SK-N-SH (cell line): Measurements from ENCODE around the gene OPCML. TPM values are rescaled to one million over a fixed set of nuclear protein-coding genes. Genes with fewer than 3 reads are reported as not detected.

ENCODE experiments used
- CTCF ChIA-PET: fragments of 300-600, 350-600 bp; formaldehyde crosslinking; extraction: SDS; loops from one replicate; lab custom pipeline; 2021; lab: Yijun Ruan, JAX
- POLR2A ChIA-PET: fragments of 350-600 bp; sonication (Branson Sonifier 250); formaldehyde crosslinking; extraction: SDS; loops from one replicate; lab custom pipeline; 2020; ENCODE audit warnings: antibody characterized with exemption, inconsistent platforms; lab: Yijun Ruan, JAX
- DNase-seq: peaks from one replicate; pipeline ENCODE4 v3.0.0; 2012
- H2AFZ ChIP-seq: fragments of 200-600 bp; sonication (generic); 2 replicates; pipeline ENCODE4 v1.8.1; 2016; ENCODE audit warnings: antibody characterized with exemption, mild to moderate bottlenecking, low read depth
- H3F3A ChIP-seq: fragments of 200-600 bp; sonication (generic); replicated peaks from 2 replicates; pipeline ENCODE3; 2016; ENCODE audit warnings: antibody characterized with exemption, mild to moderate bottlenecking; ENCODE audit not compliant: insufficient read depth
- H3K27ac ChIP-seq, 2 experiments: fragments of 200-500 bp in 1 of 2; fragments of 200-600 bp in 1 of 2; sonication (Bioruptor generic) in 1 of 2; sonication (generic), shearing (Covaris generic) in 1 of 2; 2 replicates each; pipeline versions ENCODE4 v1.5.1 to v1.6.1; 2014 to 2016; ENCODE audit warnings: low read depth in 2 of 2, inconsistent platforms in 1 of 2, low read length in 1 of 2, mild to moderate bottlenecking in 1 of 2, mixed read lengths in 1 of 2
- H3K27me3 ChIP-seq: fragments of 200-600 bp; sonication (generic), shearing (Covaris generic); 2 replicates; pipeline ENCODE4 v1.6.1; 2016; ENCODE audit warnings: mixed run types; ENCODE audit not compliant: insufficient read depth
- H3K36me3 ChIP-seq, 2 experiments: fragments of 200-500 bp in 1 of 2; fragments of 200-600 bp in 1 of 2; sonication (Bioruptor generic) in 1 of 2; sonication (generic) in 1 of 2; replicated peaks in 1 of 2; 2 replicates each; pipeline versions ENCODE3 to v1.5.1; 2014 to 2016; ENCODE audit warnings: low read length in 1 of 2, mild to moderate bottlenecking in 1 of 2; ENCODE audit not compliant: insufficient read depth in 2 of 2, control insufficient read depth in 1 of 2
- H3K4me1 ChIP-seq, 2 experiments: fragments of 200-500 bp in 1 of 2; fragments of 200-600 bp in 1 of 2; sonication (Bioruptor generic) in 1 of 2; sonication (generic), shearing (Covaris generic) in 1 of 2; 2 replicates each; pipeline versions ENCODE4 v1.5.1 to v1.6.1; 2014 to 2016; ENCODE audit warnings: low read depth in 1 of 2, low read length in 1 of 2, mixed run types in 1 of 2; ENCODE audit not compliant: insufficient read depth in 2 of 2, control insufficient read depth in 1 of 2
- H3K4me2 ChIP-seq: fragments of 200-600 bp; sonication (generic), shearing (Covaris generic); 2 replicates; pipeline ENCODE4 v1.6.1; 2017; ENCODE audit warnings: mixed run types
- H3K4me3 ChIP-seq, 2 experiments: fragments of 200-500 bp in 1 of 2; fragments of 200-600 bp in 1 of 2; sonication (Bioruptor generic) in 1 of 2; sonication (generic), shearing (Covaris generic) in 1 of 2; 2 replicates each; pipeline versions ENCODE4 v1.5.1 to v1.8.1; 2014 to 2016; ENCODE audit warnings: low read depth in 2 of 2, inconsistent platforms in 1 of 2, low read length in 1 of 2, mild to moderate bottlenecking in 1 of 2, mixed read lengths in 1 of 2, moderate library complexity in 1 of 2
- H3K79me2 ChIP-seq: fragments of 200-600 bp; sonication (generic); 2 replicates; pipeline ENCODE4 v1.8.1; 2017; ENCODE audit warnings: mild to moderate bottlenecking; ENCODE audit not compliant: insufficient read depth
- H3K9ac ChIP-seq: fragments of 200-600 bp; sonication (generic); 2 replicates; pipeline ENCODE4 v1.6.1; 2017; ENCODE audit warnings: mixed run types
- H3K9me2 ChIP-seq: fragments of 200-600 bp; sonication (generic); 2 replicates; pipeline ENCODE4 v1.6.1; 2017; ENCODE audit warnings: mixed run types
- H3K9me3 ChIP-seq: fragments of 200-600 bp; sonication (generic); 2 replicates; pipeline ENCODE4 v1.6.1; 2017; ENCODE audit warnings: mixed run types, mild to moderate bottlenecking, moderate library complexity
- H4K20me1 ChIP-seq: fragments of 200-600 bp; sonication (generic); 2 replicates; pipeline ENCODE4 v1.6.1; 2017; ENCODE audit warnings: mild to moderate bottlenecking, mixed run types; ENCODE audit not compliant: insufficient read depth
- CHD2 ChIP-seq: fragments of 150-350 bp; IDR thresholded peaks from 2 replicates; pipeline ENCODE4 v1.6.1; 2018; ENCODE audit warnings: low read length; ENCODE audit not compliant: partially characterized antibody
- ELF1 ChIP-seq: IDR thresholded peaks from 2 replicates; pipeline ENCODE4 v1.4.0; 2012
- EP300 ChIP-seq, 2 experiments: IDR thresholded peaks; 2 replicates each; pipeline versions ENCODE4 v1.4.0 to v1.6.1; 2012; ENCODE audit warnings: borderline replicate concordance in 1 of 2, low read depth in 1 of 2, low read length in 1 of 2
- FOSL2 ChIP-seq: IDR thresholded peaks from 2 replicates; pipeline ENCODE4 v1.4.0; 2012; ENCODE audit warnings: low read depth, mild to moderate bottlenecking, moderate library complexity, borderline replicate concordance
- FOXM1 ChIP-seq: IDR thresholded peaks from 2 replicates; pipeline ENCODE4 v1.4.0; 2012; ENCODE audit warnings: low read depth, mild to moderate bottlenecking
- GABPA ChIP-seq: IDR thresholded peaks from 2 replicates; pipeline ENCODE4 v1.4.0; 2012; ENCODE audit warnings: low read depth, mild to moderate bottlenecking
- IRF3 ChIP-seq: fragments of 150-350 bp; IDR thresholded peaks from 2 replicates; pipeline ENCODE4 v1.6.1; 2016; ENCODE audit warnings: mild to moderate bottlenecking, low read depth, low read length
- NFIC ChIP-seq: IDR thresholded peaks from 2 replicates; pipeline ENCODE4 v1.4.0; 2012; ENCODE audit warnings: borderline replicate concordance
- POLR2AphosphoS5 ChIP-seq: IDR thresholded peaks from 2 replicates; pipeline ENCODE4 v1.6.1; 2012; ENCODE audit warnings: low read depth, low read length
- RAD21 ChIP-seq: IDR thresholded peaks from 2 replicates; pipeline ENCODE4 v1.6.1; 2012; ENCODE audit warnings: mild to moderate bottlenecking, low read length
- RCOR1 ChIP-seq: fragments of 150-350 bp; IDR thresholded peaks from 2 replicates; pipeline ENCODE4 v1.6.1; 2017; ENCODE audit warnings: antibody characterized with exemption, low read length
- RXRA ChIP-seq: IDR thresholded peaks from 2 replicates; pipeline ENCODE4 v1.4.0; 2012; ENCODE audit warnings: low read depth, mild to moderate bottlenecking, borderline replicate concordance
- SIN3A ChIP-seq: IDR thresholded peaks from 2 replicates; pipeline ENCODE4 v1.6.1; 2012; ENCODE audit warnings: low read depth, mild to moderate bottlenecking, low read length, moderate library complexity, borderline replicate concordance
- SMC3 ChIP-seq: IDR thresholded peaks from 2 replicates; pipeline ENCODE4 v1.6.1; 2012; ENCODE audit warnings: low read depth, low read length, improper control_type of control experiment
- TCF12 ChIP-seq: IDR thresholded peaks from 2 replicates; pipeline ENCODE4 v1.4.0; 2012
- USF2 ChIP-seq: fragments of 150-350 bp; IDR thresholded peaks from 2 replicates; pipeline ENCODE4 v1.6.1; 2017; ENCODE audit warnings: antibody characterized with exemption, low read length, low read depth, borderline replicate concordance
- YY1 ChIP-seq: IDR thresholded peaks from 2 replicates; pipeline ENCODE4 v1.4.0; 2012; ENCODE audit warnings: low read depth, mild to moderate bottlenecking
- ZBTB33 ChIP-seq: IDR thresholded peaks from 2 replicates; pipeline ENCODE4 v1.4.0; 2012; ENCODE audit warnings: low read depth, borderline replicate concordance
- WGBS: methylation state at CpG from one replicate; pipeline ENCODE4 v1.1.6; 2017; ENCODE audit warnings: low lambda C conversion rate; 5-methylcytosine and 5-hydroxymethylcytosine counted together
- polyA plus RNA-seq, 3 experiments: library from polyadenylated mRNA; depleted of rRNA; stranded (reverse); fragments of >200 nt; gene quantifications; 2 replicates each; pipeline ENCODE4 v1.2.3, GENCODE V29; 2012

The OPCML gene
- polyA plus RNA-seq, 1 of the 3 experiments (the other 2 are of a cell fraction) = not detected

- Histone ChIP-seq H3F3A (no peaks in the 10 kb centered on the region), H3K4me1 (no peaks in the 10 kb centered on the region), H3K9me2 (no peaks in the 10 kb centered on the region), H3K27ac (no peak overlapping the region), H3K4me2 (no peak overlapping the region), H2AFZ (no peak overlapping the region), H4K20me1 (no peaks in the 10 kb centered on the region), H3K79me2 (no peaks in the 10 kb centered on the region), H3K4me3 (no peak overlapping the region), H3K9ac (no peak overlapping the region), H3K36me3 (no peaks in the 10 kb centered on the region), H3K27me3 (no peaks in the 10 kb centered on the region), H3K9me3 (no peaks in the 10 kb centered on the region; the same call in 1 of the 2 replicates)
- 63% methylated on average over 4 of the region's 4 CpGs for WGBS
- ChIA-PET POLR2A (no interaction called here), CTCF (no interaction called here)
- no peak for DNase-seq
- TF ChIP-seq SIN3A (no peak), IRF3 (no peak), FOXM1 (no peak), FOSL2 (no peak), RXRA (no peak), NFIC (no peak), EP300 (IDR thresholded peaks at IDR 0.05; ENCODE audit: borderline replicate concordance in 1 of 2, low read depth in 1 of 2, low read length in 1 of 2) (no peak), CHD2 (no peak), USF2 (no peak), SMC3 (no peak), TCF12 (no peak), RCOR1 (no peak), ZBTB33 (no peak), YY1 (no peak), RAD21 (no peak), ELF1 (no peak), POLR2AphosphoS5 (no peak), GABPA (no peak)
Observed at GRCh38 chr11:132908414-132908810, 623.9 kb downstream of the OPCML start.
